NCI-H345 (cell line): ENCODE measurements around the gene SBK2.

Experiments
- DNase-seq: peaks from one replicate; lab custom pipeline; 2025; lab: John Stamatoyannopoulos, UW

Gene SBK2

GRCh38 chr19:55486043-55486970, 50.6 kb downstream of the SBK2 start:
- DNase-seq = no peak

- no peak for DNase-seq
Measured at GRCh38 chr19:55485439-55486011, 51.4 kb downstream of the SBK2 start.

- DNase-seq = peak; percentile 67
Measured at GRCh38 chr19:55484593-55485438, 52.1 kb downstream of the SBK2 start, which contains the start of gene NAT14. NAT14 (plus strand) TSS chr19:55485188; CDS start chr19:55485709, 521 bp downstream.

- DNase-seq = no peak
Measured at GRCh38 chr19:55483706-55484592, 53.0 kb downstream of the SBK2 start.

- no peak for DNase-seq
Measured at GRCh38 chr19:55482967-55483705, 53.8 kb downstream of the SBK2 start.

- DNase-seq = no peak
Measured at GRCh38 chr19:55482156-55482961, 54.6 kb downstream of the SBK2 start.

GRCh38 chr19:55481794-55482155, 55.2 kb downstream of the SBK2 start:
- no peak for DNase-seq

- no peak for DNase-seq
Measured at GRCh38 chr19:55481148-55481793, 55.7 kb downstream of the SBK2 start.

- no peak for DNase-seq
Measured at GRCh38 chr19:55479451-55480230, 57.3 kb downstream of the SBK2 start.

- no peak for DNase-seq
Measured at GRCh38 chr19:55479045-55479444, 57.9 kb downstream of the SBK2 start.
